Measurements from ENCODE around the gene EPN2.
"Not testable (repeated sequence)": the region's sequence is repeated elsewhere in the genome, so short reads cannot be mapped to it uniquely, and the experiment has no call there.

The EPN2 gene

GRCh38 chr17:19269106-19269505 is 31.9 kb downstream of the EPN2 start:
- no peak for DNase-seq

GRCh38 chr17:19269641-19270040 is 32.5 kb downstream of the EPN2 start:
- no peak for DNase-seq

- DNase-seq, result no peak
Observed at GRCh38 chr17:19270347-19270703, 33.2 kb downstream of the EPN2 start.

GRCh38 chr17:19270704-19271611 is 33.8 kb downstream of the EPN2 start:
- DNase-seq, result no peak

- DNase-seq, result peak; percentile 42 to 50
Observed at GRCh38 chr17:19271780-19272357, 34.7 kb downstream of the EPN2 start.

GRCh38 chr17:19273731-19274130 is 36.6 kb downstream of the EPN2 start:
- no peak for DNase-seq

- no peak for DNase-seq
Observed at GRCh38 chr17:19274893-19275292, 37.7 kb downstream of the EPN2 start.

GRCh38 chr17:19275457-19276127 is 38.4 kb downstream of the EPN2 start:
- no peak for DNase-seq

- DNase-seq, result not testable (repeated sequence)
Observed at GRCh38 chr17:19278284-19278683, 41.1 kb downstream of the EPN2 start.

GRCh38 chr17:19278729-19279128 is 41.6 kb downstream of the EPN2 start:
- no peak for DNase-seq

GRCh38 chr17:19281161-19281560 is 44.0 kb downstream of the EPN2 start:
- no peak for DNase-seq

- DNase-seq, result no peak
Observed at GRCh38 chr17:19284005-19284959, 47.1 kb downstream of the EPN2 start.

- DNase-seq, result no peak
Observed at GRCh38 chr17:19285213-19285900, 48.2 kb downstream of the EPN2 start.

GRCh38 chr17:19286751-19287341 is 49.7 kb downstream of the EPN2 start:
- DNase-seq, result no peak

GRCh38 chr17:19287651-19288050 is 50.5 kb downstream of the EPN2 start:
- no peak for DNase-seq

- no peak for DNase-seq
Observed at GRCh38 chr17:19288453-19288852, 51.3 kb downstream of the EPN2 start.

GRCh38 chr17:19290066-19290705 is 53.0 kb downstream of the EPN2 start:
- DNase-seq, result no peak

GRCh38 chr17:19291646-19292376 is 54.6 kb downstream of the EPN2 start:
- DNase-seq, result no peak

- DNase-seq, result no peak
Observed at GRCh38 chr17:19292377-19292711, 55.2 kb downstream of the EPN2 start.

- DNase-seq, result no peak
Observed at GRCh38 chr17:19294443-19294842, 57.3 kb downstream of the EPN2 start.
